GM19468 (cell line): ENCODE data around the gene PPP6R1.

ENCODE experiments used
- ATAC-seq: cut with Tn5 transposase; IDR thresholded peaks from one replicate; pipeline ENCODE4 v1.9.1; 2021; ENCODE audit warnings: mild to moderate bottlenecking, moderate library complexity, moderate number of reproducible peaks; ENCODE audit not compliant: unreplicated experiment; ENCODE audit errors: extremely low read depth

PPP6R1 gene

DNA sequence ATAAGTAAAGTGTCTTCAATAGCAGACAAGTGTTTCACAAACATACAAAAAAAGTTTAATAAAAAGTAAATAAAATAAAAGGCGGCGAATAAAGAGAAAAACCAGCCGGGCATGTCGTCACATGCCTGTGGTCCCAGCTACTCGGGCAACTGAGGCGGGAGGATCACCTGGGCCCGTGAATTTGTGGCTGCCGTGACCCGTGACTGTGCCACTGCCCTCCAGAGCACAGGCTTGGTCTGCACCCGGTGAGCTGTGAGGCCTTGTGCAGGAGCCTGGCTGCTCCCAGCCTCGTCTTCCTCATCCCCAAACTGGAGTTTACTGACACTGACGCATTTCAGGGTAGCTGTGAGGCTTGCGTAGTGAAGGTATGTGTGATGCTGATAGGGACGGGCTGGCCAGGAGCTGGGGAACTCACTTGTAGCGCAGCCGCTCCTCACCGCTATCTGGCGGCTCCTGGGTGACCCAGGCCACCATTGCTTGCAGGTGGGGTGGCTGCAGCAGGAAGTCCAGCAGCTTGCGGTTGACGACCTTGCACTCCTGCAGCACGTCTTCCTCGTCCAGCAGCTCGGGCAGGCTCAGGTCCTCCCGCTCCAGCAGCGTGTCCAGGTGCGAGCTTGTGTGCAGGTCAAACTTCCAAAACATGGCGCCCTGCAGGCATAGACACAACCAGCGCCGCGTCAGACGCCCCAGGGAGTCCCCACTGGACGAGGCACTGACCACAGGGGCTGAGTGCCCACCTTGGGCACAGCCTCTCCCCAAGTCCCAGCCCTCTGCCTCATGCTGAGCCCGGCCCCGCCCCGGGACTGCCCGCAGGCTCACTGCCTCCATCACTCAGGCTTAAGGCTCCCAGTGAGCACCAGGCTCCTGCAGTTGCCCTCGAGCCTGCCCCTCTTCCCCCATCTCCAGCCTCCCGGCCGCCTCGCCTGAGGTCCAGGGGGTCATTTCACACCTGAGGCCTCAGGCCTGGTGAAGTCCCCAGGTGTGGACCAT is 12.1 kb downstream of the PPP6R1 start:
- no peak for ATAC-seq

DNA sequence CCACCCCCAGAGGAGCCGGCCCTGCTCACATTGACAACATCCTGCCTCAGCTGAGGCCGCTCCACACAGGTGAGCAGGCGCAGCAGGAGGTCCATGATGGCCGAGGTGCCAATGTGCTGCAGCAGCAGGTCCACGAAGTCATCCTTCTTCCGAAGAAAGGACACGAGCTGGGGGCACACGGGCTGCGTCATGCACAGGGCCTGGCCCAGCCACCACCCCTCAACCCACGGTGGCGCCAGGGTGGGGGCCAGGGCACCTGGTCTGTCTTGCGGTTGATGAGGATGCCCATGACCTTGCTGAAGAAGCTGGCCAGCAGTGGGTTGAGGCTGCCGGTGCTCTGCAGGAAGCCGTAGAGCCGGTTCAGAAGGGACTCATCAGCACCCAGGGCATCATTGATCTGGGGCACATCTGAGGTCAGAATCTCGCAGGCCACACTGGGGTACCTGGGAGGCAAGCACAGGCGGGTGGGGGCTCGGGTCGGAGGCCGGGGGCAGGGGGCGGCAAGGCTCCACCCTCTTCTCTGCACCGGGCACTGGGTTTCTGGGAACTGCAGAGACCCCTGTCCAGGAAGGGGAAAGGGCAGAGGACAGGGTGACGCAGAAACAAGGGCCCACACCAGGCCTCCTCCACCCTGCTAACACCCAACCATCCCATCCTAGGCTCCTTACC is 13.4 kb downstream of the PPP6R1 start:
- ATAC-seq, result no peak

DNA sequence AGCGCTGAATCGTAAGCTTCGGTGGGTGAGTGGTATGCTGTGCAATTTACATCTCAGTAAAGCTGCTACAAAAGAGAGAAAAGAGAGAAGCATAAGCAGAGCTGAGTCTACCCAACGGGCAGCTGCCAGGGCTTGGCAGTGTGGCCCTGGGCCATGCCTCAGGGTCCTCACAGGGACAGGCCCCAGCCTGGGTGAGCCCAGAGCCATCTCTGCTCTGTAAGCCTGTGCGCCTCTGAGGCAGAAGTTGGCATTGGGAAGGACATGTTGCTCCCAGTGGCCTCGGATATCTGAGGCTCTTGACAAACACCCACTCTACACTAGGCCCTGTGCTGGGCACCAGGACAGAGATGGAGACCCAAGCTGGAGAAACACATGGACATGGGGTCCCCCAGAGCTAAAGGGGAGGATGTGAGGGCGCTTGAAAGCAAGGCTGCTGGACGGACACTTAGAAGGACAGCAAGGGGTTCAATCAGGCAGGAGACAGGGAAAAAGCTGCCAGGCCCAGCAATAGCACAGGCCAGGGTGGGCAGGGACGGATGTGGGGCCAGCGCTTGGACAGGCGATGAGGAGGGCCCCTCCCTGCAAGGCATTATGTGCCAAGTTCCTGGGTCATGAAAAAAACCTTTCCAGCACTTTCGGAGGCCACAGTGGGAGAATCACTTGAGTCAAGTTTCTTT is 14.7 kb downstream of the PPP6R1 start:
- ATAC-seq, result no peak

DNA sequence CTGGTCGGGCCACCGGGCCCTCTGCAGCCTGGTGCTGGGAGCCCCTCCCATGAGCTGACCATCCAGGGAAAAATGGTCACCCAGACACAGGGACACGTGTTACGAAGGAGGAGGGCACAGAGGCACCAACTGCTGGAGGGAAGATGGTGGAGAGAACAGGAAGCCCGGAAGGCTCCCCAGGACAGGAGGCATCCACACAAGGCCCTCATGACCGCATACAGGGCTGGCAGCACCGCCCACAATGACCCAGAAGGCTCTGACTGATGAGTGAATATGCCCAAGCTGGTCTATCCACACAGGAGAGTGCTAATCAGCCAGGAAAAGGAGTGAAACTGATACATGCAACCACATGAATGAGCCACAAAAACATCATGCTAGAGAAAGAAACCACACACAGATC is 16.3 kb downstream of the PPP6R1 start:
- ATAC-seq, result no peak

DNA sequence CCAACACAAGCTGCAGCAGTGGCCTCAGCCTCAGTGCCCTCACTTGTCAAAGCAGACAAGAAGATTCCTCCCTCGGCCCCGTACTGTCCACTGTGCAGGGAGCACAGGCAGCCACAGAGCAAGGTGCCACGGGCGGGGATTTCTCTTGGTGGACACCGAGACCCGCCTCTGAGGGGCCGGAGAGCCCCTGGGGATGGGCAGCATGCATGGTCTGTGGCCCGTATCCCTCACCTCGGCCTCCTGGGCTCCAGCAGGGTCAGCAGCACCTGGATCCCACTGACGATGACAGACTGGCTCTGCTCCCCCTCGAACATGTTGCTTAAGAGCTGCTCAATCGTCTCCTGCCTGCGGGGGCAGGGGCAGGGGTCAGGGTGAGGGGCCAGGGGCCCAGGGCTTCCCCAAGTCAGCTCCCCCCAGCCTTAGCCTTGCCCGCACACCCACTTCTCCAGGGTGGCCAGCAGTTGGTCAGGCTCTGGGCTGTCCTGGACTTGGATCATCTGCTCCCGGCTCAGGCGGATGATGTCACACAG is 16.8 kb downstream of the PPP6R1 start:
- ATAC-seq, result no peak

DNA sequence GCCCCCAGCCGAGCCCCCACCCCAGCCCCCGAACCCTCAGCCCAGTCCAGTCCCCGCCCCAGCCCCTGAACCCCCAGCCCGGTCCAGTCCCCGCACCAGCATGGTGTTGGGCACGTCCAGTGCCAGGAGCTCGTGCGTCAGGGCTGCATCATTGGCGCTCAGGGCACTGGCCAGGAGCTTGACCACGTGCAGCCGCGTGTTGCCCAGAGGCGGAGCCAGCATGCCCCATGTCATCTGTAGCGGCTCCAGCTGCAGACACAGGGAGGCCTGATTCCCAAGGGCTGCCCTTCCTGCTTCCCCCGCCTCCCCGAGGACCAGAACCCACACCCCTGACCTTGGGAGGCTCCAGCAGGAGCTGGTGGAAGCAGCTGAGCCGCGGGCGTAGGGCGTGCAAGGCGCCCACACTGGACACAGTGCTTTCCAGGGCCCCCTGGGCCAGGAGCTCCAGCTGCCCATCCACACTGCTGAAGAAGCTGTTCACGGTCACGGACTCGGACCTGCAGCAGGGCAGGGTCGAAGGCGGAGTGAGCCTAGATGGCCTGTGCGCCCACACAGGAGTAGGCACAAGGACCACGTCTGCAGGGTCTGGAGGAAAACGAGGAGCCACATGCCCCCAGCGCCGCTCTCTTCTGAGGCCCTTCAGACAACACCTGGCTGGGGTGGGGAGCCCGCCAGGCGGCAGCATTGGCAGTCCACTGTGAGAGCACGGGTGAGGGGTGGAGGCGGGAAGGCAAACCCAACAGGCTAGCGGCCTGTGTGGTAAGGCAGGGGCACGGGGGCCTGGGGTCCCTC is 17.5 kb downstream of the PPP6R1 start:
- ATAC-seq, result no peak

DNA sequence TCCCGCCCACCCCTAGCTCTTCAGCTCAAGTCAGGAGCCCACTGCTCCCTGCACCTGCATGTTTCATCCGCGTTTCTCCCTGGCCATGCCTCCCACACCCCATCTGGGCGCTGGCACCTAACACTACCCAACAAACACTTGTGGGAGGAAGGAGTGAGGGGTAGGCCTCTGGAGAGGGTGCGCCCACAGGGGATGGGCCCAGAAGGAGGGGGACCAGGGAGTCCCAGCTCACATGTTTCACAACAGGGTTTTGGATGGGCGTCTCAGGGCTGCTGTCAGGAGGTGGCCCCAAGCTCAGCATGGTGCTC is 18.1 kb downstream of the PPP6R1 start:
- ATAC-seq, result no peak

DNA sequence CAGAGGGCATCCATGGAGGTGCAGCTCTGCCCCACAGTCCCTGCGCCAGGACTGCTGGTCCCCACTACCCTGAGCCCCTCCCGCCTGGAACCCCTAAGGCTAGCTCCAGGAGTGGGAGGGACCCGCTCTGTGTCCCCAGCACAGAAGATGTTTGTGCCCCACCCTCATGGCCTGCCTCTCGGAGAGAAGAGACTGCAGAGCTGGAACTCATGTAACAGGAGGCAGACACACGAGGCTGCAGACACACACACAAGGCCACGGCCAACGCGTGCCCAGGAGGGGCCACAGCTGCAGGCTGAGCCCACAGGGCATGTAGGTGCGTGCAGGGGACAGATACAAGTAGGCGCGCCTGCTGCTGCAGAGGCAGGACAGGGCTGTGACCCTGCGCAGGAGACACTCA is 19.8 kb downstream of the PPP6R1 start:
- no peak for ATAC-seq

DNA sequence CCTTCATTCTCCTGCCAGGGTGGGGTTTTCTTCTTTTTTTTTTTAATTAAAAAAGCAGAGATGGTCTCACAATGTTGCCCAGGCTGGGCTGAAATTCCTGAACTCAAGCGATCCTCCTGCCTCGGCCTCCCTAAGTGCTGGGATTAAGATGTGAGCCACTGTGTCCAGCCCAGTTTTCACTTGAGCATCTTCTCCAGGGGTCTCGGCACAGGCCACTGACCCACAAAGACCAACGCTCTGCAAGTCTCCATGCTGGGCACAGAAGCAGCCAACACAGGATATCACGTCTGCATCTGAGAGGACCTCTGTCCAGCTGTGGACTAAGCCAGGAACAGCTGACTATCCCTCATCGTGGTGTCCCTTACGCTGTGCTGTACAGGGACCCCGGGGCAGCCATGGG is 20.8 kb downstream of the PPP6R1 start:
- no peak for ATAC-seq

DNA sequence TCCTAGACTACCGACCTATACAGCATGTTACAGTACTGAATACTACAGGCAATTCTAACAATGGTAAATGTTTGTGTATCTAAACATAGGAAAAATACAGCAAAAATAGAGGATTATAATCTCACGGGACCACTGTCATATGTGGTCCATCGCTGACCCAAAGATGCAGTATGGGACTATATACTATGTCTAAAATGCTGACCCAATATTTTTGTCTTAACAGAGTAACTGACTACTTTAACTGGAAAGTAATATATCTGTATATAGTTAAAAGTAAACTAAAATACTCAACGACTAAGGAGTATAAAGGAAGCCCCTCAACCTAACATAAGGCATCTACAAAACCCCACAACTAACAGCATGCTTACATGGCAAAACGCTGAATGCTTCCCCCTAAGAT is 25.8 kb downstream of the PPP6R1 start:
- no peak for ATAC-seq

DNA sequence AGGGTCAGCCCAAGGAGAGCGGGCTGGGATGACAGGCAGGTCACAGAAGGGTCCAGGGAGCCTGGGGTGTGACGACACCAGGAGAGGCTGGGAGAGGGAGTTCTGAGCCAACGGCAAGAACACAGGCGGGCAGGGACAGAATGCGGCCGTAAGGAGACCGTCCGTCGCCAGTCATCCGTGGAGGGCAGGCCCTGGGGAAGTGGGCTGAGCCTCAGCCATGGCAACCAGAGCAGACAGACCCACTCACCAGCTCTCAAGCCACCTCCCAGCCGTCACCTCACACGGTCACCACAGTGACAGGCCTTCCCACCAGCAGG is 26.6 kb downstream of the PPP6R1 start:
- ATAC-seq, result no peak

DNA sequence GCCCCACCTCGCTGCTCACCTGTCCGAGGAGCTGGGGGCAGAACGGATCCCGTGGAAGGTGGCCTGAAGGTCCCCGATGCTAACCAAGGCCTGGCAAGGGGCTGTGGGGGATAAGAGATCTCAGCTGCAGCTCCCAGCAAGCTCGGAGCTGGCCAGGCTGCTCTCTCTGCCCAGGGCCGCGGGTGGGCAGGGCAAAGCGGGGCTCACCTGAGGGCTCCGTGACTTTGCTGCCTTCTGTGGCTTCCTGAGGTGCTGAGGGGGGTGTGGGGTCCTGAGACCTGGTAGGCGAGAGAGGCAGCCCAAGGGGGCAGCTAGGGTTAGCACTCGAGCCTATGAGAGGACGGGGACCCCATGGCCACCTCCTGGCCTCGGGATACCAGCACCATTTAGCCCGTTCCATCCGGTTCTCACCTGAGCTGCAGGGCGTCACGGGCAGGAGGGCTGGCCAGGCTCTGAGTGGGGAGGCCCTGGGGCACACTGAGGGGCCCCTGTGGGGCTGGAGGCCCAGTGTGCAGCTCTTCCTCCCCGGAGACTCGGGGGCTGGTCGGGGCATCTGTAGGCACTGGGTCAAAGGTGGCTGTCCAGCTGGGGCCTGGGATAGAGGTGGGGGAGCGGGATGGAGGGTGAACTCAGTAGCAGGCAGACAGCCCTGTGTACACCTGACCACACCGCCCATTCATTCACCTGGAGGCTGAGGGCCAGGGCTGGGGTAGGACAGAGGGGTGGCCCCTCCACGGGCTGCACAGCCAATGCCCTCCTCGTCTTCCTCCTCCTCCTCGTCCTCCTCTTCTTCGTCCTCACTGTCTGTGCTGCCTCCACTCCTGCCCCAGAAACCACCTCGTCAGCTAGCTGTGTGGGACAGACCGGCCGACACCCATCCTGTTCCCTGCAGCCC is 27.2 kb downstream of the PPP6R1 start:
- no peak for ATAC-seq

DNA sequence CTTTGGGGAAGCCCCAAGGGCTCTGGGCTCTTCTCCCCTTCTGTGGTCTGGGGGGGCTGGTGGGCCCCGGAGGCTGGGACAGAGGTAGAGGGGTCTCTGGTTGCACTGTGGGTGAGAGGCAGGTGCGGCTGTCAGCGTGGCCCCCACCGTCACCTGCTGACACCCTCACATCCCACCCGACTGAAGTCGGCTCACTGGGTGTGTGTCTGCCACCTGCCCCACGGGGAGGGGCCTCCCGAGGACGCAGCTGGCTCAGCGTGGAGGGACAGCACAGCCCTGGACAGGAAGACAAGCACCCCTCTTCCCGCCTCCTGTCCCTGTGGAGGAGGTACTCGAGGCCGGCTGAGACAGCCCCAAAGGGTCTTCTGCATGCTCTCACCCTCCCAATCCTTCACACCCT is 28.0 kb downstream of the PPP6R1 start:
- no peak for ATAC-seq

DNA sequence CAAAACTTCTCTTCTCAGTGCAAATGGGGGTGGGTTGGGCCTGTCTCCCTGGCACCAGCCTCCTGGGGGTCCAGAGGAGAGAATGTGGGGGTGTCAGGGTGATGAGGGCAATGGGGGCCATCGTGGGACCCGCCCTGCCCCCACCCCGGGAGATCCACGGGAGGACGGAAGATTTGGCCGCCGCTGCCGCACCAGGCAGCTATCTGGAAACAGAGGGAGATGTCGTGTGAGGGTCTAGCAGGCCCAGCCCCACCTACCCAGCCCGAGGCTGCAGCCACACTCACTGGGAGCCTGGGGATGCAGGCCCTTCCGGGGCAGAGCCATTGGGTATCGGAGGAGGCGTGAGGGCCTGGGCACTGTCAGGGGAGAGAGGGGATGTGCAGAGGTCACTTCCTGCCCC is 28.5 kb downstream of the PPP6R1 start:
- ATAC-seq, result no peak

DNA sequence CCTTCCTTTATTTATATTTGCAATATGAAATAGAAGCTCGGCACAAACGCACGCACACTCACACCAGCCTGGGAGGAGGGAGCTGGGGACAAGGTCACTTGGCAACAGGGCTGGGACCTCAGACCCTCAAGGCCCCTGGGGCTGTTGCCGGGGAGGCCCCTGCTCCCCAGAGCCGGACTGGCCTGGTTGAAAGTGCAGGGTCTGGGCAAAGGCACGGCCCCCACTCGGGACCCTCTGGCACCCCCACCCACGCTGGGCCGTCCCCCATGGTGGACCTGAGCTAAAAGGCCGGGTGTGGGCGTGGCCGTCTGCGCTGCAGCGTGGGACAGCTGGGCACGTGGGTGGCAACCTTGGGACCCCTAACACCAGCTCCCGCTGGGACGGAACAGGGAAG is 29.0 kb downstream of the PPP6R1 start:
- ATAC-seq, result no peak

DNA sequence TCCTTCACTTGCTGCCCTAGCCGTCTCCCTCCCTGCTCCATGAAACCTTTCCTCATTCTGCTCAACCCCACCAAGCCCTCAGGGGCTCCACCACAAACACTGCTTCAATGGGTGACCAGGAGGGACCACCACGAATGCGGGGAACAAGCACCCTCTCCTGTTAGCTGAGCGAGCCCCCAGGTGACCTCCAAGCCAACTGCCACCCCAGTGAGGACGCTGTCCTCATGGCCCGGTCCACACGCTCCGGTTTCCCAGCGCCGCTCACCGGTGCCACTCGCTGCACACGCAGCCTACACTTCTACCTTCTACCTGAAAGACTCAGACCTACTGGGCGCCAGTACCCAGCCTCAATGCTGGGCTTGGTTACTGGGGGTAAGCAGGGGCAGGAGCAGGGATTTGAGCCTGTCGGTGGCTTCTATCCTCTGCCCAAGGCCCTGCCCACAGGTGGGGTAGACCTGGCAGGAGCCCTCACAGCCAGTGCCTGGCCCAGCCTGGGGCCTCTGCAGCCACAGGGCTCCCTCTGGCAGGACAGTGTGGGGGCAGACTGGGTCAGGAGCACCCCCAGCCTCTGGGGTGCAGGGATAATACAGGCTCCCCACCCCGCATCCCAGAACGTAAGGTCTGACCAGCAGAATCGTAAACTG is 29.6 kb downstream of the PPP6R1 start:
- no peak for ATAC-seq

DNA sequence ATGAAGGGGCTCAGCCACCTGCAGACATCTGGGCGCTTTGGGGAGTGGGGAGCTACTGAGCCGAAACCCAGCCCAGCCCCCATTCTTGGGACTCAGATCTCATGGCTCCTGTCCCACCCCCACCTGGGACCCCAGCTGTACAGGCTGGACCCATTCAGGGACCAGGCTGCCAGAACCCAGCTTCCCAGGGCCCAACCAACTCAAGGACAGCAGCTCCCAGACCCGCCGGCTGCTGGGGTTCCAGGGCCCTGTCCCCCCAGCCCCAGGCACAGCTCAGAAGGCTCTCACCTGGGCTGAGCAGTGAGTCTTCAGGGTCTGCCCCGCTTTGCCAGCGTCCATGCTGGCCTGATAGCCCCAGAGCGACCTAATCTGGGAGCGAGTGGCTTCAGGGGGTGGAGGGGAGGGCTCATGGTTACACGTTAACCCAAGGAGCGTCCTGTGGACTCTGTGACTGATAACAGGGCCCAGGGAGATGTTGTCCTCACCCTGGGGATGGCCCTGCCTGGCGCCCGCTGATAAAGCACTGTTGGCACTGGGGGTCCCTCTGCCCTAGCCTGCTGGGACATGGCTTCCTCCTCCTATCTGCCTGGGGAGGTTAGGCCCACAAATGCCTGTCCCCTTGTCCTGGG is 30.3 kb downstream of the PPP6R1 start, which contains the start of gene TMEM86B:
Gene TMEM86B (minus strand): TSS at position 361 of the 629 bp plus-strand sequence. CDS start 22 bp downstream, at position 339.
- ATAC-seq, result no peak

DNA sequence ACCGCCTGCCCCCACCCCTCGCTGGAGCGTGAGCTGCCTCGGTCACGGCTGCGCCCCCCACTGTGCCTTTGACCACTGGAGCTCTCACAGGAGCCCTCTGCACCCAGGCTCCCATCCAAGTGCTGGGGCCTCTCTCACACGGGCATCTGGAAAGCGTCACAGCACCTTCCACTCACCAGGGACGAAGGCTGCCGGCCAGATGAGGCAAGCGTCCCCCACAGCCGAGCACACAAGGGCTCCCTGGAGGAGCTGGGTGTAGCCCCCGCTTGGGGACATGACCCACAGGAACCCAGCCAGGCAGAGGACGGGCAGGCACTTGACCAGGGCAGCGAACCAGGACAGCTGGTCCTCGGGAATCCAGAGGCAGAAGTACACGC is 30.8 kb downstream of the PPP6R1 start:
- ATAC-seq, result no peak
